ENCODE measurements around the gene BTBD9.

BTBD9 gene

DNA sequence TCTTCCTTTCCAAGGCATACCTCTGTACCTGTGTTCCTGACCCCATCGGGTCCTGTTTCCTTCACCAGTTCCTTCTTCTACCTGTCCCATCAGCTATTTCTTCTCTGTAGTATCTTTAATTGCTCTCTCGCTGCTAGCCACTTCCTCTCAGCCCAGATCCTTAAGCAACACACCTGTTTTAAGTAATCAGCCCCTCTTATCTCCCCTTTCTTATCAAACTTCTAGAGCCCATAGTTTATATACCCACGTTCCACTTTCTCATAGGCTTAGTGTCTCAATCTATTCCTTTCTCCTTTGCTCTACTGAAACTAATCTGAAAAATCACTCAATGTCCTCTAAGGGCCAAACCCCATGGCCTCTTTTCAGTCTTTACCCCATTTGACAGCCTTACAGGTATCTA, 239.6 kb downstream of the BTBD9 start:
- DNase-seq (ENCODE audit: extremely low read depth in 1 of 2, low read depth in 1 of 2), result no peak

- DNase-seq (ENCODE audit: extremely low read depth in 1 of 2, low read depth in 1 of 2), result no peak
Observed at GRCh38 chr6:38396209-38396608, 243.5 kb downstream of the BTBD9 start.

DNA sequence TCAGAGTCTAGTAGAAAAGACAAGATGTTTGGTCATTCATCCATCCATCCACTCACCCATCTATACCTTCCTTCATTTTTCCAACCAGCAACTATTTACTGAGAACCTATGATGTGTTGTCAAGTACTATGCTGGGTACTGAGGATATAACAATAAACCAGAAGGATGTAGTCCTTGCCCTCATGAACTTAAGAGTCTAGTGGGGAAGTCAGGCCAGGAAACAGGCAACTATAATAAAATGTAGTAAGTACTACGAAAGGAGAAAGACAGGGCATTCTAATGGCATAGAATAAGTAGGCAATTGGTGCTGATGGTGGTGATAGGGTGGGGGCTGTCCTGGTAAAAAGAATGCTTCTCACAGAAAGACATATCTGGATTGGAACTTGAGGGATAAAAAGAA, 245.7 kb downstream of the BTBD9 start:
- DNase-seq (ENCODE audit: extremely low read depth in 1 of 2, low read depth in 1 of 2), result no peak

DNA sequence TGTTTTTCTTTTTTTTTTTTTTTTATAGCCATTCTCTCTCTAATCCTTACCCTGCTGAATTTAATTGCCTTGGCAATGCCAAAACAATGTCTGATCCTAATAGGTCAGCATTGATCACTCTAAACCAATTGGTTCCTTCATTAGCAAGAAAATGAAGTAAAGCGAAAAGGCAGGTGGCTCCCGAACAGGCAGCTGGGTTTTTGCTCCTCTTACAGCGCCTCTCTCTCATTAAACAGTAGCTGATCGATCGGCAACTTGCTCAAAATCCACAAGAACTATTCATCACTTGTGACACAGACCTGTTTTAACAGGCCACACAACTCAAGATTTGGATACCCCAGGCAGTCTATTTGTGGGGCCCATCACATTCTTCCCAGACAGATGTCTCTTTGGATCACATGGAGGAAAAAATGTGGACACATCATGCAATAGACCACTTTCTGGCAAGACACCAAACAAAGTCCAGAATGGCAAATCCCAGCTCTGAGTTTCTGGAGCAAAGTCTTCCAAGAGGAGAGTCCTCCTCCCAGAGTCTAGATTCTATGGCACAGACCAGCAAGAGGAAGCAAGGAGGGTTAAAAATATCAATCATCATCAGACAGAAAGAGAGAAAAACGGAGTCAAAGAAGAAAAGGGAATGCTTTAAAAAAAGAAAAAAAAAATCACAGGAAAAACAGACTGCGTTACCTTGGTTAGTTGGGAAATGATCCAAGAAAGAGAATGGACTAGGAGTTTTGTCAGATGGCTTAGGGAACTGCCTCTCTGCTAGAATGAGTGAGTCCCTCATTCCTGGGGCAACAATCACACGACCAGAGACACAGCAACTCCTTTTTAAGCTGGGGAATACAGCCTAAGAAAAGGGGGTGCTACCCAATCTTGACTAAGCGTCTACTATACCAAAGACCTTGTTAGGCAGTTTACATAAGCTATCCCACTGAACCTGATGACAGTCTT, 247.8 kb downstream of the BTBD9 start:
- no peak for DNase-seq (ENCODE audit: extremely low read depth in 1 of 2, low read depth in 1 of 2)

DNA sequence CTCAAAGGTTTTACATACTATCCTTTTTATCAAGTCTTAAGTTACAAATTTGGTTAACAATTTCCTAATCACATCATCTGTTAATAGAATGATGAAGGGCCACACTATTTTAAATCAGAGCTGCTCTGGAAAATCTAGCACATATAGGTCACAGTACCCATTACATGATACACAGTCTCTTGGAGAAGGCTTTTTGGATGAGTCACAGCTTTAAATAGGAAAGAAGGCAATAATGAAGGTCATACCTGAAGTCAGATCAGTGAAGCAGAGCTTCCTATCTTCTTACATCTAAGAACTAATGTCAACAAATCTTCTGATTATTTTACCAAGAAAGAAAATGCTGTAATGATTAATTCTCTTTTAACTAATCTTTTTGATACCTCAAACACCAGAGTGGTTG, 248.5 kb downstream of the BTBD9 start:
- no peak for DNase-seq (ENCODE audit: extremely low read depth in 1 of 2, low read depth in 1 of 2)

DNA sequence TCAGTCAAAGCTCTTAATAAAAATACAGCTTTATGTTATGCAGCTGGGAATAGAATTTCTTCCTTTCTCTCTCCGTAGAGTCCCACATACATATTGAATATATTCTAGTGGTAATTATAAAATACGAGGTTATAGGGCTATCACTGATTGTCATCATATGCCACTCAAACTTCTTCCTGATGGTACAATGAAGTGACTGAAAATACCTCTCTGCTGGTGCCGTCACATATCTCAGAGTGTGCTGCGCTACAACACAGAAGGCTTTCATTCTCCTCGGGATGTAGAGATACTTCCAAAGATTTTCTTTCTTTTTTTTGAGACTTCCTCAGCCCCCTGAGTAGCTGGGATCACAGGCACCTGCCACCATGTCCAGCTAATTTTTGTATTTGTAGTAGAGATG, 249.9 kb downstream of the BTBD9 start:
- no peak for DNase-seq (ENCODE audit: extremely low read depth in 1 of 2, low read depth in 1 of 2)

DNA sequence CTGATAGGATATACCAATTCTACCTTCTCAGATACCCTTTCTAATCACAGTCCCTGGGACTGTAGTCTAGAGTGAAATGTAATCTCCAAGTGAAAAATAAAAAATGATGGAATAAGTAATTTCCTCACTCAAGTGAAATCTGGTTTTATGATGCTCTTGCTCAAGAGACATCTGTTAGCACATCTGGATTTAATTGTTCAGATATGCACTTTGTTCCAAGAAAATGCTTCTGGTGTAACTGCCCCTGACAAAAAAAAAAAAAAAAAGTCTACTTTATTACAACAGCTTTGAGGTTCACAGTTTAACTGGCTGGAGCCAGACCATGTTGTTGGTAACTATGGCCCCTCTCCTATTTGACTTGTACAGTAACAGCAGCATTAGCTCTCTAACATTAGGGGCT, 251.8 kb downstream of the BTBD9 start:
- DNase-seq (ENCODE audit: extremely low read depth in 1 of 2, low read depth in 1 of 2), result no peak

GRCh38 chr6:38387461-38387860, 252.3 kb downstream of the BTBD9 start:
- no peak for DNase-seq (ENCODE audit: extremely low read depth in 1 of 2, low read depth in 1 of 2)

DNA sequence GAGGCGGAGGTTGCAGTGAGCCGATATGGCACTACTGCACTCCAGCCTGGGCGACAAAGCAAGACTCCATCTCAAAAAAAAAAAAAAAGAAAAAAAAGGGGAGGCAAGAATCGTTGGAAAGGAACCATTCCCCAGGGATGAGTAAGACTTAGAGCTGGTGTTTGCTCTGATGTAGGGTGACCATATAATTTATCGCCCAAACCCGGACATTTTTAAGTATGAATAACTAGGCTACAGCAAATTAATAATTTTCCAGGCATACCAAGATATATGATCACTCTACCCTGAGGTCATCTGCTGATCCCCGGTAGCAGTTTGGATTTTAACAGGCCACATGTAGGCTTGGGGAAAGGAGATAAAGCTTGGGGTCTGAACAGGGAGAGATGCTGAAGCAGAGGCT, 260.9 kb downstream of the BTBD9 start:
- no peak for DNase-seq (ENCODE audit: extremely low read depth in 1 of 2, low read depth in 1 of 2)

- DNase-seq (ENCODE audit: extremely low read depth in 1 of 2, low read depth in 1 of 2), result no peak
Observed at GRCh38 chr6:38375937-38376336, 263.8 kb downstream of the BTBD9 start.

GRCh38 chr6:38375341-38375740, 264.4 kb downstream of the BTBD9 start:
- no peak for DNase-seq (ENCODE audit: extremely low read depth in 1 of 2, low read depth in 1 of 2)

DNA sequence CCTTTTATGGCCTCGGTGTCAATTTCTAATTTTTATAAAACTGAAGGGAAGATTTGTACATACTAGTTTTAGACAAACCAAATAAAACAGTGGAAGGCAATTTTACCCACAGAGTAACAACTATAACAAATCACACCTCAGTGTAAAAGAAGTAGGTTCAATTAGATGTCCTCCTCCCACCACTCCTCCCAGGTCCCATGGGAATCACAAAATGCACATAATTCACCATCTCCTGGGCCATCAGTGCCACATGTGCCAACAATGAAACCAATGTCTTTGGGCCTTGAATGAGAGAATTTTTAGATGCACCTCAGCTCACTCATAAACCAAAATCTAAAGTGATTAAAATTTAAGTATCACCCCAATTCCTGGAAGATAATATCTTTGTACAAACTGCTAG, 267.8 kb downstream of the BTBD9 start:
- no peak for DNase-seq (ENCODE audit: extremely low read depth in 1 of 2, low read depth in 1 of 2)

- no peak for DNase-seq (ENCODE audit: extremely low read depth in 1 of 2, low read depth in 1 of 2)
Observed at GRCh38 chr6:38370653-38371601, 268.8 kb downstream of the BTBD9 start.

DNA sequence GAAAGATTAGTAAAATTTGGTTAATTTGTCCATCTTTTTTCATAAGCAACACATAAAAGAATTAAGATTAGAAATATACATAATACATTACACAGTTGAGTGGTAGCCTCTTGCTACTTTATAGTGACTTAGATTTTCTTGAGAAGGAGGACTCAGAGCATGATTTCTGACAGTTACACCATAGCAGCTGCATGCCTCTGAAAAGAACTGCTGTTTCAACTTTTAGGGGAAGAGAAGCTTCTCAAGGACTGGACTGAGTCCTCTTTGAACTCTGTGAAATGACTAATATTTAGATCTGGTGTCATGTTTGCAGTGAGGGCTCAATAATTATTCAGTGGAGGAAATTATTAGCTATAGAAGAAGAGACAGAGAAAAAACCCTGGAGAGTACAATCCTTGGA, 272.5 kb downstream of the BTBD9 start:
- no peak for DNase-seq (ENCODE audit: extremely low read depth in 1 of 2, low read depth in 1 of 2)

GRCh38 chr6:38366234-38366633, 273.5 kb downstream of the BTBD9 start:
- DNase-seq (ENCODE audit: extremely low read depth in 1 of 2, low read depth in 1 of 2), result no peak

GRCh38 chr6:38364775-38365174, 275.0 kb downstream of the BTBD9 start:
- DNase-seq (ENCODE audit: extremely low read depth in 1 of 2, low read depth in 1 of 2), result no peak

DNA sequence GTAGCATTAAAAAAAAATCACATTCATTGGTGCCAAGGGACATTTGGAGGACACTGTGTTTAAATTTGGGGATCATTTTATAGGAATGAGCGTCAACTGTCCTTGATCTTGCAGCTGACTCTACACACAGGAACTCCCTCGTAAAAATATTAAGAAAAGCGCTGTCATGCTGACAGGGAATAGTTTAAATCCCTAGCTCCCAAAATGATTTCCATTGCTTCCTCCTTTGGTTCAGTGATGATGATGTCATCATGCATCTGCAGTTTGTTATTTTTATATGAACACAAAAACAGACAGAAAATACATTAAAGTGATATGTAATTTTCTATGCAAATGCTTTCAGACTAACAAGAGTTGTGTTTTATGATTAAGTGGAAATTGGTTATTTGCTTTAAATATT, 275.6 kb downstream of the BTBD9 start:
- no peak for DNase-seq (ENCODE audit: extremely low read depth in 1 of 2, low read depth in 1 of 2)

GRCh38 chr6:38355519-38355918, 284.2 kb downstream of the BTBD9 start:
- no peak for DNase-seq (ENCODE audit: extremely low read depth in 1 of 2, low read depth in 1 of 2)

GRCh38 chr6:38354905-38355304, 284.8 kb downstream of the BTBD9 start:
- no peak for DNase-seq (ENCODE audit: extremely low read depth in 1 of 2, low read depth in 1 of 2)

DNA sequence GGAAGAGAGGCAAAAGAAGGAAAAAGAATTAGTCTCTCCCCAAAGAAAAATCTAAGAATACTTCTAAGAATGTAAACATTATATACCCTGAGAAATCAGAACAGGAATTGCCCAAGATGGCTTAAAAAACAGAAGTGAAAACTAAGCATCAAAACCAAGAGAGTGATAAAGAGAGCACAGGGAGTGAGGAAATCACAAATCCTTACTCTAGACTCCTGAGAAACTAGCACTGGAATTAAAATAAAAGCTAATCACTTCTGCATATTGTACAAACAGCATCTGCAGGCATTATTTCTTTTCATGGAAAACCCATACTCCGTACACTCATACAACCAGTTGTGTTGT, 285.7 kb downstream of the BTBD9 start:
- no peak for DNase-seq (ENCODE audit: extremely low read depth in 1 of 2, low read depth in 1 of 2)

DNA sequence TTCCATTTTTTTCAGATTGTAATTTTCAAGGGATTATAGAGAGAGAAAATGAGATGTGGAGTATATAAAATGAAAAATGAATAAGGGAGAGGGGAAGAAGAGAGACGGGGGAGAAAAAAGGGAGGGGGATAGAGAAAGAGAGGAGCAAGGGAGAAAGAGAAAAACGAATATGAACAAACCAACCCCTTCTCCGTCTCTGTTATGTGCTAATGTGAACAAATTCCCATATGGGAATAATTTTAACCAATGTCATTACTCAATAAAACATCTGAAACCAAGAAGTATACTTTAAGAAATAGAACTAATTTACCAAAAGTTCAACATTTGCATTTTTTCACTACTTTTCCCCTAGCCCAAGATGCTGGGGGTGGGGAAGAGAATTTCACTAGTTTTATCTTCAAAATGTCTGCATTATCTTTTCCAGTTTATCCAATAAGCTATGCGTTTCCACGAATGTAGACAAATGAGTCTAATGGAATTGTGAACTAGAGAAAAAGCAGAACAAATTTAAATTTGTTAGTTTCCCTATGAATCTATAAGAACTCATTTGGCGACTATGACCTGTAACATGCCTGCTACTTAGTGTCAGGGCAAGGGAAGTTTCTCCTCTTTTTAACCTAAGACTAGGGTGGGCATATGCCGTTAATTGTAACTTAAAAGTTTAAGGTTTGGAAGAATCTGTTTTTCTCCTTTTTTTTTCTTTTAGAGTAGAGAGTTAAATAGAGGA, 286.3 kb downstream of the BTBD9 start:
- DNase-seq (ENCODE audit: extremely low read depth in 1 of 2, low read depth in 1 of 2), result no peak

All from activated CD8-positive, alpha-beta memory T cell treated with anti-CD3 and anti-CD28 coated beads for 1 hour (primary cell).